Body of pancreas (tissue), 4 donors: Measurements from ENCODE around the gene WFIKKN2. TPM values are rescaled to one million over a fixed set of nuclear protein-coding genes. Genes with fewer than 3 reads are reported as not detected.

Experiments used
- ATAC-seq: fragments of 150-250 bp; one replicate; pipeline ENCODE4 v1.9.1; 2016
- DNase-seq, 4 donors: peaks; one replicate each; pipeline ENCODE4 v3.0.0-alpha.2; 2019
- H3K27ac ChIP-seq, 4 donors: fragments of 200-600 bp; sonication (generic); 1 replicate in 3 of 4; 2 replicates in 1 of 4; pipeline versions ENCODE4 v1.5.1 to v1.6.1; 2016 to 2019; ENCODE audit warnings: mild to moderate bottlenecking in 1 of 4, mixed read lengths in 1 of 4, moderate library complexity in 1 of 4
- H3K27me3 ChIP-seq, 2 donors: fragments of 200-600 bp; sonication (generic); one replicate each; pipeline ENCODE4 v1.6.0; 2016; ENCODE audit warnings: mild to moderate bottlenecking in 1 of 2
- H3K36me3 ChIP-seq, 2 donors: fragments of 200-600 bp; sonication (generic); replicated peaks in 1 of 2; 2 replicates each; pipeline ENCODE4 v1.5.1; 2016; ENCODE audit warnings: low read depth in 2 of 2; ENCODE audit not compliant: insufficient read depth in 1 of 2
- H3K4me1 ChIP-seq: fragments of 200-600 bp; sonication (generic); one replicate; pipeline ENCODE4 v1.6.0; 2016
- H3K4me3 ChIP-seq, 2 donors: fragments of 200-600 bp; sonication (generic); 1 replicate in 1 of 2; 2 replicates in 1 of 2; pipeline ENCODE4 v1.5.1; 2016 to 2019
- H3K9me3 ChIP-seq, 3 donors: fragments of 200-600 bp; sonication (generic); 1 replicate in 2 of 3; 2 replicates in 1 of 3; pipeline ENCODE4 v1.5.1; 2016
- POLR2A ChIP-seq, 3 donors: fragments of 450-650 bp; IDR thresholded peaks; one replicate each; pipeline ENCODE4 v1.6.1; 2016; ENCODE audit warnings: antibody characterized with exemption in 3 of 3, mild to moderate bottlenecking in 2 of 3
- WGBS, 2 donors: methylation state at CpG; one replicate each; pipeline ENCODE4 v1.1.5; 2017; 5-methylcytosine and 5-hydroxymethylcytosine counted together
- intact Hi-C: fragments of 100-400 bp; cut with DNase I; formaldehyde crosslinking; loops from one replicate; pipeline ENCODE4 v1.15.1; 2023
- total RNA-seq, 2 donors: library from RNA; depleted of rRNA; stranded (reverse); fragments of >200 nt; gene quantifications; one replicate each; pipeline ENCODE4 v1.1.0, GENCODE V29; 2016
- TF ChIP-seq, protein P1 (sequence below), 7 experiments: fragments of 450-650 bp in 4 of 7; fragments of 200-600 bp in 3 of 7; sonication (generic) in 3 of 7; IDR thresholded peaks; one replicate each; pipeline ENCODE4 v1.5.1; 2016 to 2019; ENCODE audit warnings: antibody characterized with exemption in 7 of 7

WFIKKN2 gene
- total RNA-seq, 2 donors from 2014 or later, result 0.26 to 0.66 TPM

DNA sequence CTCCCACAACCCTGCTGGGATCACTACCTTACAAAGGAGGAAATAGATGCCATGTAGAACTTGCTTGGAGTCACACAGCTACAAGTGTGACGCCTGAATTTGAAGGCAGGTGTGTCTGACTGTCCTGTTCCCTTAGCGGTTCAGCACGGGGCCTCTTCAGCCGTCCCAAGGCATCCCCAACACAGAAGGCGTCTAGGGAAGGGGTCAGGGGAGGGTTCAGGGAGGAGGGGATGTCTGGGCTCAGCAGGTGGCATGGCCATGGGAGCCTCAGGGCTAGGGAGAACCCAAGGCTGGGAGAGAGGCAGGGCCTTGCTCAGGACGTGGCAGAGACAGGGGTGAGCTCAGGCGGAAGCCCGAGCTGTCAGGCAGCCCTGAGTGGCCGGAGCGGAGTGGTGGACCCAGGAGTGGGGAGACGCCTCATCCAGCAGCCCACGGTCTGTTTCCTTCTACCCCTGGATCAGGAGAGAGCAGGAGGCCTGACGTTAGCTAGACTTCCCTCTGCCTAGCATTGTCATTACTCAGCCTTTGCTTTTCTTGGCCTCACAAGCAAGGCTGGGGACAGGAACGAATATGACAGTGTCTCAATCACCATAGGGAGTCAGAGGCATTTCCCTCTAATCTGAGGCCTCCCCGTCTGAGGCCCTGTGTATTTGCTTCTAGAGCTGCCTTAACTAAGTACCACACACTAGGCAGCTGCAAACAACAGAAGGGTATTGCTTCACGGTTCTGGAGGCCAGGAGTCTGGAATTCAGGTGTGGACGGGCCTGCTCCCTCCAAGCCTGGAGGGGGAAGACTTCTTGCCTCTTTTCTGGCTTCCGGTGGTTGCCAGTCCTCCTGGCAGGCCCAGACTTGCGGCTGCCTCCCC, 36.7 kb upstream of the WFIKKN2 start:
- Histone ChIP-seq H3K4me1 (peaks cover 5% of the 10 kb centered on the region), H3K4me3 (no peak overlapping the region), H3K36me3 (no peaks in the 10 kb centered on the region), H3K27me3 (no peaks in the 10 kb centered on the region), H3K9me3 (no peaks in the 10 kb centered on the region), H3K27ac (no peak overlapping the region)
- 85 to 91% methylated on average over 14 to 19 of the region's 19 CpGs for WGBS, 2 donors
- TF ChIP-seq, protein P1, sequence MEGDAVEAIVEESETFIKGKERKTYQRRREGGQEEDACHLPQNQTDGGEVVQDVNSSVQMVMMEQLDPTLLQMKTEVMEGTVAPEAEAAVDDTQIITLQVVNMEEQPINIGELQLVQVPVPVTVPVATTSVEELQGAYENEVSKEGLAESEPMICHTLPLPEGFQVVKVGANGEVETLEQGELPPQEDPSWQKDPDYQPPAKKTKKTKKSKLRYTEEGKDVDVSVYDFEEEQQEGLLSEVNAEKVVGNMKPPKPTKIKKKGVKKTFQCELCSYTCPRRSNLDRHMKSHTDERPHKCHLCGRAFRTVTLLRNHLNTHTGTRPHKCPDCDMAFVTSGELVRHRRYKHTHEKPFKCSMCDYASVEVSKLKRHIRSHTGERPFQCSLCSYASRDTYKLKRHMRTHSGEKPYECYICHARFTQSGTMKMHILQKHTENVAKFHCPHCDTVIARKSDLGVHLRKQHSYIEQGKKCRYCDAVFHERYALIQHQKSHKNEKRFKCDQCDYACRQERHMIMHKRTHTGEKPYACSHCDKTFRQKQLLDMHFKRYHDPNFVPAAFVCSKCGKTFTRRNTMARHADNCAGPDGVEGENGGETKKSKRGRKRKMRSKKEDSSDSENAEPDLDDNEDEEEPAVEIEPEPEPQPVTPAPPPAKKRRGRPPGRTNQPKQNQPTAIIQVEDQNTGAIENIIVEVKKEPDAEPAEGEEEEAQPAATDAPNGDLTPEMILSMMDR (IDR thresholded peaks at IDR 0.05), result no peak
- TF ChIP-seq POLR2A (IDR thresholded peaks at IDR 0.05), result no peak
- intact Hi-C loops, result no loop called here
- DNase-seq, result no peak
- no peak for ATAC-seq

DNA sequence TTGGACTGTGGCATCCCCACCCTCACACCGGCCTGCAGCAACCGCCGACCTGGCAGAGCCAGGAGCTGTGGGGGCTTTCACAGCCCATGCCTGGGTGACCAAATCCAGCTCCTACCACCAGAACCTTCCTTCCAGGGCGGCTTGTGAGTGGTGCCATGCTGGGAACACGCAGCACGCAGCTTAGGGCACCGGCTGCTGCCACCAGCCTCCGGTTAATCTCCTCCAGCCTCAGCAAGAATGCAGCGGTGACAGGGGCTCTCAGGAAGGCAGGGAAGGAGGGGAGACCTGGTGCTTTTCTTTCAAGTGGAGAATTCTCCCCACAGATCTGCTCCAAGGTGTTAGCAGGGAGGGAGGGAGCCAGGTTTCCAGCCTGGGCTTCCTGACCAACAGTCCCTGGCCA, 35.8 kb upstream of the WFIKKN2 start:
- 83 to 87% methylated on average over 3 to 9 of the region's 9 CpGs for WGBS, 2 donors
- no peak for ATAC-seq
- no peaks in the 10 kb centered on the region for H3K9me3 ChIP-seq
- H3K4me1 ChIP-seq, result peaks cover 8% of the 10 kb centered on the region
- DNase-seq, result no peak
- no peaks in the 10 kb centered on the region for H3K36me3 ChIP-seq
- no peak overlapping the region for H3K27ac ChIP-seq
- H3K4me3 ChIP-seq, result no peak overlapping the region
- no peaks in the 10 kb centered on the region for H3K27me3 ChIP-seq
- intact Hi-C loops, result no loop called here
- no peak for TF ChIP-seq POLR2A (IDR thresholded peaks at IDR 0.05)
- TF ChIP-seq, protein P1 (IDR thresholded peaks at IDR 0.05), result no peak

DNA sequence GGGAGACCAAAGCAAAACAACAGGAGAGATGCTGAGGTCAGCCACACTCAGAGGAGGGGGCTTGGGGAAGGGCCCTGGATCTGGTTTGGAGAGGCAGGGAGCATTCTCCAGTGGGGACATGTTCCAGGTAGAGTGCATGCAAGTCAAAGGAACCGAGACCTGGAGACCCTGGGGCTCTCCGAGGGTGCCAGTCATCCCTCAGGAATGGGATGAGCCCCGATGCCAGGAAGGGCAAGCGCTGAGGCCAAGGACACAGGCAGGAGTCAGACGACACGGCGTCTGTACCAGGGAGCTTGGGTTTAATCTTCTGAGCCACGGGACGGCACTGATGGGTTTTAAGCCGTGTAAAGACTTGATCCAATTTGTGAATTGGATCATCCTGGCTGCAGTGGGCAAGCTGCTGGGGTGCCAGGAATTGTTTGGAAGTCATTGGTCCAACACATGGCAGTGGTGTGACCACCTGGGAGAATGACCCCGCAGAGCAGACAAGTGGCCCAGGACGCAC, 35.1 kb upstream of the WFIKKN2 start:
- no peaks in the 10 kb centered on the region for H3K36me3 ChIP-seq
- TF ChIP-seq, protein P1 (IDR thresholded peaks at IDR 0.05), result no peak
- no peak for TF ChIP-seq POLR2A (IDR thresholded peaks at IDR 0.05)
- intact Hi-C loops, result no loop called here
- H3K4me1 ChIP-seq, result peaks cover 14% of the 10 kb centered on the region
- H3K27me3 ChIP-seq, result no peaks in the 10 kb centered on the region
- H3K27ac ChIP-seq, result no peak overlapping the region
- ATAC-seq (no peak), DNase-seq (no peak)
- 89 to 90% methylated on average over 12 of the region's 12 CpGs for WGBS, 2 donors
- no peaks in the 10 kb centered on the region for H3K9me3 ChIP-seq
- H3K4me3 ChIP-seq, result no peak overlapping the region

DNA sequence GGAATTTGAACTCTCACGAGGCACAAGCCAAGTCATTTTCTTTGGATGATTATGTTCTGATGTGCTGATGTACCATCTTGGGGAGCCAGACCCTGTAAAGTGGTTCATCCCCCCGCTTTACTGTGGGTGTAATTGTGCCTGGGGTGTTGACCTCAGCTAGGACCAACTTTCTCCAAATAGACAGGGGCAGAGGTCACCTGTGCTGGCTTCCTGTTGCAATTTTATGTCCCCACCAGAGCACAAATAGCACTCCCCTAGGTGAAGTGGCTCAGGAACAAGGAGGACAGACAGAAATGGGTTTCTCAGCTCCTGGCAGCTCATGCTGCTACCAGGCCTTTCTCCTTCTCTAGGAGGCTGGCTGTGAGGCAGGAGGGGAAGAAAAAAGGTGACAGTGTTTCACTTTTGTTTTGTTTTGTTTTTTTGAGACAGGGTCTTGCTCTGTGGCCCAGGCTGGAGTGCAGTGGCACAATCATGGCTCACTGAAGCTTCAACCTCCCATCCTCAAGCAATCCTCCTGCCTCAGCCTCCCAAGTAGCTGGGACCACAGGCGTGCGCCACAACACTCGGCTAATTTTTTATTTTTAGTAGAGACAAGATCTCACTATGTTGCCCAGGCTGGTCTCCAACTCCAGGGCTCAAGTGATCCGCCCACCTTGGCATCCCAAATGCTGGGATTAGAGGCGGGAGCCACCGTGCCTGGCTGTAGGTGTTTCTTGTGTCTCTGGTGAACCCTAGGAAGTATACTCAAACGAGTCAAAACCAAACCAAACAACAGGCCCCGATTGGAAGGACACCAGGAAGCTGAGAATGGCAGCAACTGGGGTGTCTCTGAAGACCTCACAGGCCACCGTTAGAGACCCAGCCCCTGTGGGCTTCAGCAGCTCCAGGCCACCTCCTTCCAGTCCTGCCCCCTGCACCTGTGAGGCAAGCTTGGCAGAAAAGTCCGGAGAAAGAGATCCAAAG, 32.5 kb upstream of the WFIKKN2 start:
- Histone ChIP-seq H3K27ac (no peak overlapping the region), H3K9me3 (no peaks in the 10 kb centered on the region), H3K27me3 (no peaks in the 10 kb centered on the region), H3K4me3 (no peak overlapping the region), H3K36me3 (no peaks in the 10 kb centered on the region), H3K4me1 (peaks cover 22% of the 10 kb centered on the region)
- 83 to 87% methylated on average over 6 to 12 of the region's 12 CpGs for WGBS, 2 donors
- intact Hi-C loops, result no loop called here
- TF ChIP-seq, protein P1 (IDR thresholded peaks at IDR 0.05), result no peak
- TF ChIP-seq POLR2A (IDR thresholded peaks at IDR 0.05), result no peak
- ATAC-seq, result no peak
- no peak for DNase-seq
